Hematopoietic multipotent progenitor cell treated with erythropoietin and hydrocortisone succinate and interleukin-3 and kit ligand, for 15 days (in vitro differentiated cells): ENCODE data around the gene PAFAH1B2.
"Not testable (repeated sequence)": the region's sequence is repeated elsewhere in the genome, so short reads cannot be mapped to it uniquely, and the experiment has no call there.

Experiments used
- DNase-seq: peaks from one replicate; pipeline ENCODE4 v3.0.0-alpha.2; 2015; ENCODE audit warnings: low spot score

The PAFAH1B2 gene

GRCh38 chr11:117127171-117127901 lies 16.8 kb upstream of the PAFAH1B2 start:
- no peak for DNase-seq

- DNase-seq: no peak
Measured at GRCh38 chr11:117128289-117128688, 15.8 kb upstream of the PAFAH1B2 start.

DNA sequence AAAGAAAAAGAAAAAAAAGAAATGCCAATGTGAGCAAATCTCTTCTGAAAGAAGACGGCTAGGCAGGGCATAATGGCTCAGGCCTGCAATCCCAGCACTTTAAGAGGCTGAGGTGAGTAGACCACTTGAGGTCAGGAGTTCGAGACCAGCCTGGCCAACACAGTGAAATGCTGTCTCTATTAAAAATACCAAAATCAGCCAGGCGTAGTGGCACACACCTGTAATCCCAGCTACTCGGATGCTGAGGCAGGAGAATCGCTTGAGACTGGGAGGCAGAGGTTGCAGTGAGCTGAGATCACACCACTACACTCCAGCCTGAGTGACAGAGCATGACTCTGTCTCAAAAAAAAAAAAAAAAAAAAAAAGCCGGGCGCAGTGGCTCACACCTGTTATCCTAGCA lies 13.7 kb upstream of the PAFAH1B2 start:
- not testable (repeated sequence) for DNase-seq

DNA sequence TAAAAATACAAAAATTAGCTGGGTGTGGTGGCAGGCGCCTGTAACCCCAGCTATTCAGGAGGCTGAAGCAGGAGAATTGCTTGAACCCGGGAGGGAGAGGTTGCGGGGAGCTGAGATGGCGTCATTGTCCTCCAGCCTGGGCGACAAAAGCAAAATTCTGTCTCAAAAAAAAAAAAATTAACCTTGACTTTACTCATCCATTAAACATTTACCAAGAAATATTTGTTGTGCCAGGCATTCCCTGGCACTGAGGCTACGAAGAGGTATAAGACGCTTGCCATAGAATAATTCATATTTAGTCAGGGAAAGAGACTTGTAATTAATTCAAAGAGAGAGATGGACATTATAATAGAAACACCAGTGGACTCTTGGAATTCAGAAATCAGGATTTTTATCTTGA lies 13.2 kb upstream of the PAFAH1B2 start:
- DNase-seq: no peak

- no peak for DNase-seq
Measured at GRCh38 chr11:117134431-117134830, 9.7 kb upstream of the PAFAH1B2 start.

GRCh38 chr11:117134979-117135378 lies 9.1 kb upstream of the PAFAH1B2 start:
- not testable (repeated sequence) for DNase-seq

DNA sequence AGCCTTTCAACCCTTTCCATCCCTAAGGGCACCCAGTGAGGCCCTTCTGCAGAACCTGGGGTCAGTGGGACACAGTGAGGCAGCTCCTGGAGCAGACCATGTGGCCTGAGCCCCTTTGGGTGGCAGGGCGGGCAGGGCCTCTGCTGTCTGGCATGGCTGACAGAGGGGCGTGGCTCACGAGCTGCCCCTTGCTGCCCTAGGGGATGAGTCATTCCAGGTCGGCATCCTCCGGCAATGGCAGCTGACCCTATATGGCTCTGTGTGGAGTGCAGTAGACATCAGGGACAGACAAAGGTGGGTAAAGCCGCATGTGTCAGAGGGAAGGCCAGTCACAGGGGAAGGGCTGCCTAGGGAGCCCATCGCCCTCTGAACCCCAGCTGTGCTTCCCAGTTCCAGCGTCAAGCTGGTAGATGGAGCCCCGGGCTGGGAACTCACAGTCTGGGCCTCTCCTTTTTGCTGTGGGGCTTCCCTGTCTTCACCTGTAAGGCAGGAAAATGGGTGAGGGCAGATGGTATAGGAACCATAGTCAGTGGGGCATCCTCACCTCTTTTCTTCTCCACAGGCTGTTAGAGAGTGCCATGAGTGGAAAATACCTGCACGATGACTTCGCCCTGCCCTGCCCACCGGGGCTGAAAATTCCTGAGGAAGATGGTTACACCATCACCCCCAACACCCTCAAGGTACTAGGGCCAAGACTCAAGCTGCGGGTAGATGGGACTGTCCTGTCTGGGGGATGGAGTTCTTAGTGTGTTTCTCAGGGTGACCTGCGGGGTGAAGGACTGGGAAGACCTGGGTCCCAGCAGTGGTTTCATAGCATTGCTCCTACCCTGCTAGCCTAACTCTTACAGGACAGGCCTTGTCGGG lies 6.6 kb upstream of the PAFAH1B2 start:
- not testable (repeated sequence) for DNase-seq

DNA sequence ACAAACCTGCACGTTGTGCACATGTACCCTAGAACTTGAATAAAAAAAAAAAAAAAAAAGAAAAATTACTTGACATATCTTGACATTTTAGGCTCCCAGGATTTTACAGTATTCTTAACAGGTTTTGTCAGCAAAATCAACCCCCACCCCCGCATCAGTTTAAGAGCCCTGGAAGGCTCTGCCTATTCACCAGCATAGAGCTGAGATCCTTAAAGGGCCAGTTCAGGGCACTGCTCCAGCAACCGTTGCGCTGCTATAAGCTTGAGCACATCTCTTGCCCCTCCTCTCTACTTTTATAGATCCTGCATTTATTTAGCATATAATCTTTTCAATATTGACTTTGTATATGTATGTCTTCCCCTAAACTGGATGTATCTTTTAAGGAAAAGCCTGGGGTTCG lies 697 bp upstream of the PAFAH1B2 start:
- peak; percentile 21 for DNase-seq

DNA sequence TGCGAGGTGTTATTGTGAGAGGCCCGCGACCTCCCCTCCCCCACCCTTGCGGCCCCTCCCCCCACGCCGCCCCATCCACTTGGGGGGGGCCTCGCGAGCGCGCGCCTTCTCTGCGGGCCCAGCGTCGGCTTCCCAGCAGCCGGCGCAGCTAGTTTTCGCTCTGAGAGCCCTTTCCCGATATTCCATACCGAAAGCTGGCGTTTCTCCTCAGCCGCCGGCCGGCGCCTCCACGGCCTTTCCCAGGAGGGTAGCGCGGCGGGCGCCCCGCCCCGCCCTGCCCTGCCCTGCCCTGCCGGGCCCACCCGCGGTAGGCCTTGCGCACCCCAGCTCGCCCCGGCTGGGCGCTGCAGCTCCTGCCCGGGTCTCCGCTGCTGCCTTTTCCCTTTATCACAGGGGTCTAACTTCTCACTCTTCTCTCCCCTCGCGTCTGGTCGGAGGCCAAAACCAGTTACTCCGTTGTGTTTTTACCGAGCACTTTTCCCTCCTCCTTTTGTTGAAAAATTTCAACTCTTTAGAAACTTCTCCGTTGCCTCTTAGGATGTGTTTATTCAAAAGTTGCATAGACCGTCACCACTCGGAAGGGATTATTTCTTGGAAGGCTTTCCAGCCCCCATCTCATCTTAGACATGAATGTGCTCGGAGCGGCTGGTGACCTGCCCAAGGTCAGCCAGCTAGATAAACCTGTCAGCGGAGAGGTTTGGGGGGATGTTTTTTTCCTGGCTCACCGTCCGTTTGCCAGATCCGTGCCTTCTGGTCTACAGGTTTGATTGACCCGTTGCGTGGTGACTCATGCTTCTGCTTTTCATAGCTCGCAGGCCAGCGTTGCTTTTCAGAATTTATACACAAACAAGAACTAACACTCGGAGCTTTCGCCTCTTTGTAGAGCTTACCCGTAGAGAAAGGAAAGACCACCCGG lies 648 bp downstream of the PAFAH1B2 start:
- peak; percentile 57 for DNase-seq

DNA sequence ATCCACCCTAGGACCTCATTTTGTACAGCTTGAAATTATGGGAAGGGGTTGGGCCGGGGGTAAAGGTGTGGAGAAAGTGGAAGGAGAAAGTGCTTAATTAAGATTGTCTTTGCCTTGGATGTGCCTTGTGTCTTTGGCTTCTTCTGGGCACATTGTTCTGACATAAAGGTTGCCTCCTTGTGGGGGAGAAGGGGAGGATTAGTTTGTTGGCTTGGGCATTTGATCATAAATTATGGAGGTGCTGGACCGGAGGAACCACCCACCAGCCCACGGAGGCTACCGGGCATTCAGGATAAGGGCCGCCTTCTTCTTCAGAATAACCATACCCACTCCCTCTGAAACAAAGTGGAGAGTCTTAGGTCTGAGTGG lies 1.3 kb downstream of the PAFAH1B2 start:
- peak; percentile 41 for DNase-seq

GRCh38 chr11:117146521-117146920 lies 2.4 kb downstream of the PAFAH1B2 start:
- no peak for DNase-seq

- DNase-seq: no peak
Measured at GRCh38 chr11:117152066-117152465, 8.0 kb downstream of the PAFAH1B2 start.

GRCh38 chr11:117154468-117154867 lies 10.4 kb downstream of the PAFAH1B2 start:
- no peak for DNase-seq

DNA sequence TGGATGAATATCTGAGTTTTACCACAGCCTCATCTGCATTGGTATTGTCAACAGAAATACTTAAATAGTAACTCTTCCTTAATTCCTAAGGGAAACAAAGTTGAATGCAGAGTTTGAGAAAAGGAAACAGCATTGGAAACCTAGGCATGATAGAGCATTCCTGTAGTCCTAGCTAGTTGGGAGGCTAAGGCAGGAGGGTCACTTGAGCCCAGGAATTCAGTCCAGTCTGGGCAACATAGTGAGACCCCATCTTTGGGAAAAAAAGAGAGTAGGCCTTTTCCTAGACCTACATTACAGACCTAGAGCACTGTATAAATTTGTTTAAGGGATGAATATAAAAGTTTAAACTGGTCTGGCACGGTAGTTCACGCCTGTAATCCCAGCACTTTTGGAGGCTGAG lies 13.4 kb downstream of the PAFAH1B2 start:
- DNase-seq: no peak

- DNase-seq: no peak
Measured at GRCh38 chr11:117159892-117160291, 15.8 kb downstream of the PAFAH1B2 start.

GRCh38 chr11:117160826-117161225 lies 16.7 kb downstream of the PAFAH1B2 start:
- DNase-seq: peak; percentile 27

DNA sequence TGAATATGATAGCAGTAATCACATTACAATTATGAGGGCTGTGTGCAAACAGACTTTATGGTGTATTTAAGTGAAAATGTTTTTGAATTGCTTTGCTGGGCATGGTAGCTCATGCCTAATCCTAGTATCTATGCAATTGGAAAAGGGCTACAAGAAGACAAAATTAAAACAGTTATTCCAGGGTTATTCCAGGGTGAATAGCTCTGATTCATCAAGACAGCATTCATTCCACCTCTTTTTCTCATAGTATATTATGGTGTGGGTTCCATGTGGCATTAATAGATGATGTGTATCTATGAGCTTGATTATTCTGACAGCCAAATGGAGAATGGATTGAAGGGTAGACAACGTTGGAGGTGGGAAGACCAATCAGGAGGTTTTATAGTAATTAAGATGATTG lies 22.4 kb downstream of the PAFAH1B2 start:
- DNase-seq: no peak

DNA sequence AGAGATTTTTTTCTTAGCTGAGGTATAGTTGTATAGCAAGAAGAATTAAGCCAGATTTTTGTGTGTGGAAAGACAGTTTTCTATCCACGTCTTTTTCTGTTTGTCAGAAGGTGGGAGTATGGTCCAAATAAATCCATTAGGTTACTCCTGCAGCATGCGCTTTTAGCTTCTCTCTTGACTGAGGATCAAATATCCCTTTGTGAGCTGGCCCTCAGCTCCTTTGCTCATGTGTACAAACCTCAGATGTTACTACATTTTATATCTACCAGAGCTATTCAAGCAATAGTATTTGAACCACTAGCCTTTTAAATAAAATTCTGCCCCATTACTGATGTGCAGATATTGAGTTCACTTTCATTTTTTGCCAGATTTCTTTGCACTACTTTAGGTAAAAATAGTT lies 25.6 kb downstream of the PAFAH1B2 start:
- no peak for DNase-seq

DNA sequence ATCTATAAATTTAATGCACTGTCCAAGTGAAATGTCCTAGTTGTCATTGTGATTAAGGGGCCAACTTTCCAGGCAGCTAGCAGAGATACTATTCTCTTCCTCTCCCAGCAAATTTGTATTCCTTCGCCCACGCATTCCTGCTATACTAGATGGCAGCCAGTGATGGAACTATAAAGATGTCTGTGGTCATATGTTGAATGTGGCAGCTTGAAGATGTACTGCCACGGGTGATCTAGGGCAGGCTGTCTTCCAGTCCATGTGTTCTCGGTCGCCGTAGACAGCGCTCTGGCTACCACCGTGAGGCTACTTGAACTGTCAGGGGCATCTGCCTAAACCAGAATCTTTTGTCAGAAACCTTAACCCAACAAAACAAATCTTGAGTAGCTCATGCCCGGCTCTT lies 26.1 kb downstream of the PAFAH1B2 start:
- no peak for DNase-seq

GRCh38 chr11:117171007-117171403 lies 26.9 kb downstream of the PAFAH1B2 start:
- no peak for DNase-seq

- DNase-seq: no peak
Measured at GRCh38 chr11:117171404-117172061, 27.4 kb downstream of the PAFAH1B2 start.
